Globus pallidus (tissue), 1 donor: ENCODE results near the gene FAM89A.

ENCODE experiments used
- DNase-seq: peaks from one replicate; pipeline ENCODE4 v3.0.0-alpha.2; 2015; ENCODE audit warnings: low spot score

FAM89A gene

DNA sequence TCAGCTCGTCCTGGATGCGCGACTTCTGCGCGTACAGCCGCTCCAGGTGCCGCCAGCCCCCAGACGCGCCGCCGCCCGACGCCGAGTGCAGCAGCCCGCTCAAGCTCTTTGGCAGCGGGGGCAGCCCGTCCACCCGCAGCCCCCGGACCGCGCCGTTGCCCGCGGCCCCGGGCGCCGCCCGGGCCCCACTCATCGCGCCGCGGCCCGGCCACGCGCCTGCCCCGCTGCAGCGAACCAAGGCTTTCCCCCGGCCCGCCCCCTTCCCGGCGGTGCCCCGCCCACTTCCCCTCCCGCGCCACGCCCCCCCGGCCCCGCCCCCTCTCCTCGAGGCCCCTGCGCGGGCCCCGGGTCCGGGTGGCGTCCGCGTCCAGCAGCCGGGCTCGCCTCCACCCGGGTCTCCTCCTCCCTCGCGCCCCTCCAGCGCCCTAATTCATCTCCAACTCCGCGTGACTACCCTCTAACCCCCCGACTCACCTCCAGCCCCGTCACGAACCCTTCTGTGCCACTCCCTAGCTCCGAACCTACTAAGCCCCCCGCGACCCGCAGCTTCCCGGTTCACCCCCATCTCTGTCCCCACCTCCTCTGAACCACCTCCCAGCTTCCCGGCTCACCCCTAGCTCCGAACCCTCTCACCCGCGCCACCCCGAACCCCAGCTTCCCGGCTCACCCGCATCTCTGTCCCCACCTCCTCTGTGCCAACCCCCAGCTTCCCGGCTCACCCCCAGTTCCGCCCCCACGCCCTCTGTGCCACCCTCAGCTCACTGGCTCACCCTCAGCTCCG, at the start of gene FAM89A:
TSS of gene FAM89A (minus strand) at position 236 of the 781 bp plus-strand sequence. CDS start at position 193, 43 bp downstream.
- peak; percentile 48 for DNase-seq

DNA sequence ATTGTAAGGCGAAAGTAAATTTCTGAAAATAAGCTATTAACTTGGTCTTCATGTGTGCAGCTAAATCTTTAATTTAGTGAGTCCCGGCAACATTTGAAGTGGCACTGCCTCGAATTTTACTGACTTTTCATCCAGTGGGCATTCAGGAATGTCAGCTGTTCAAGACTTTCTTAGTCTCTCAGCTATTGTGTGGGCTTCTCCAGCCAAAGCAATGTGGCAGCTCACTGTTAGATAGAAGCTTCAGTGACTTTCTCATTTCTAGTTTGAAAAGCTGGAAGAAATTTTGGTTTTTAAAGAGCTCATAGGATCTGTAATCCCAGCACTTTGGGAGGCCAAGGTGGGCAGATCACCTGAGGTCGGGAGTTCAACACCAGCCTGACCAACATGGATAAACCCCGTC, 44.3 kb upstream of the FAM89A start:
- DNase-seq = no peak

GRCh38 chr1:231079163-231079562, 39.1 kb upstream of the FAM89A start:
- no peak for DNase-seq

DNA sequence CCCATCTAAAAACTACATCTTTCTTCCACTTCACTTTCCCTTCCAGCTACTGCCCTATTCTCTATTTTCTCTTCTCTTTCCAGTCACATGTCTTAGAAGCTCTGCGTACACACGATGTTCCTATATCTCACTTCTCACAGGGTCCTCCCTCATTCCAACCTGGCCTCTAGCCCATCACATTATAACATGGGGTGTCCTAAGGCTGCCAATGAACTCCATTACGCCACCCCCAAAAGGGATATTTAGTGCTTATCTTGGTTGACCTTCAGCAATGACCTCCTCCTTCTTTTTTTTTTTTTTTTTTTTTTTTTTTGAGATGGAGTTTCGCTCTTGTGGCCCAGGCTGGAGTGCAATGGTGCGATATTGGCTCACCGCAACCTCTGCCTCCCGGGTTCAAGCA, 38.2 kb upstream of the FAM89A start:
- no peak for DNase-seq

- DNase-seq = no peak
Observed at GRCh38 chr1:231076802-231077201, 36.7 kb upstream of the FAM89A start.

DNA sequence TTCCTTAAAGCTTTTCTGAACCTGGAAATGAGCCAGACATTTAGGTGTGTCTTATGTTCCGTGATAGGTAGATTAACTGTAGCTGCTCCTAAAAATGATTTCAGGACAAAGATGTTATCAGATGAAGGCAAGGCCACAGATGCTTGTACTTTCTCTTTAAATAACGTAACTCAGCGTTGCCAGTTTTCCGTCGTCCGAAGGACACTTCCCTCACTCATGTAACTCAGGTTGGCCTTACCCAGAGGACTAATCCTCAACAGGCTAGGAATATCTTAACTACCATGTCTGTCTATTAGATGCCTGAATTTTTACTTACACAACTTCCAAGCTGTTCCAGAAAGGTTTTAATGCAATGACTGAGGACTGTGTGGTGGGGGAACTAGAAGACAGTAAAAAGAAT, 35.4 kb upstream of the FAM89A start:
- no peak for DNase-seq

GRCh38 chr1:231075020-231075419, 35.0 kb upstream of the FAM89A start:
- no peak for DNase-seq

DNA sequence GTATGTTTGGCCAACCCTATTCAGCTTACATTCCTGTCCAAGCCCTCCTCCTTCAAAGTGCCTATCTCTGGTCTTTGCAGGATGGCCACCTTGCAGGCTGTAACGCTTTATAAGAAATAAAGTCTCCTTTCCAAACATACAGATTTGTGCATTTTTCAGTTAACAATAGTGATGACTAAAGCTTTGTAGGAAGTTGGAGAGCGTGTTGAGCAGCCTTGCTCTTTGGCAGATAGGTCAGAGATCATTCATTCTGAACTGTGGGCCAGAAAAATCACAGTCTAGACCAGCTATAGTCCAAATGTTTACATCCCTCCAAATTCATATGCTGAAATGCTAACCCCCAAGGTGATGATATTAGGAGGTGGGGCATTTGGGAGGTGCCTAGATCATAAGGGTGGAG, 34.0 kb upstream of the FAM89A start:
- no peak for DNase-seq

DNA sequence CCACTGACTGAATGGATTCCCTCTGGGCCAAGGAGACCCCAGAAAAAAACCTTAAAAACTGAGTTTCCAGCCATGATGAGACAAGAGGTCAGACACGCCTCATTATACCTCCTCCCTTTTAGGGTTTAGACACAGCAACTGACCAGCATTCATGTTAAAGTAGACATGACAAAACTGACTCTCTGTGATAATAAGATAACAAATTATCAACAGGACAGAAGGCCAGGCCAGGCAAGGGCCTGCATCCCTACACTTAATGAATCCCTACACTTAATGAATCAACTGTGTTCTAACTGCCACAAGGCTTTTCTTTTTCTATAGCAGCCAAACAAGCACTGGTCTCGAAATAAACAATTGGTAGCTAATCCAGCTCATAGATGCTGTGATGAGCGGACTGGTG, 33.3 kb upstream of the FAM89A start:
- DNase-seq = no peak

GRCh38 chr1:231072502-231073094, 32.5 kb upstream of the FAM89A start:
- no peak for DNase-seq

GRCh38 chr1:231072041-231072440, 32.0 kb upstream of the FAM89A start:
- DNase-seq = no peak

- DNase-seq = no peak
Observed at GRCh38 chr1:231070758-231071444, 30.8 kb upstream of the FAM89A start.

DNA sequence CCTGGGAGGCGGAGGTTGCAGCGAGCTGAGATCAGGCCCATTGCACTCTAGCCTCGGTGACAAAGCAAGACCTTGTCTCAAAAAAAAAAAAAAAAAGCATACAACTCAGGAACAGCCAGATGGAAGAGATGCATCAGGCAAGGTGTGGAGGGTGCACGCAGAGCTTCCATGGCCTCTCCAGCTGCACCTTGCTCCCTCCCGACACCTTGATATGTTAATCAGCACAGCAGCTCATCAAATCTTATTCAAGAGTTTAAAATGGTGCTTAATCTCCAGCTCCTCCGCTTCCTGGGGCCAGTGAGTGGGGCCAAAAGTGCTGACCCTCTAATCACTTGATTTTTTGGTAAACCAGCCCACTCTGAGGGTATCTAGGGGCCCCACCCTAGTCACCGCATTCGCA, 29.3 kb upstream of the FAM89A start:
- DNase-seq = no peak

GRCh38 chr1:231068762-231069161, 28.7 kb upstream of the FAM89A start:
- no peak for DNase-seq

DNA sequence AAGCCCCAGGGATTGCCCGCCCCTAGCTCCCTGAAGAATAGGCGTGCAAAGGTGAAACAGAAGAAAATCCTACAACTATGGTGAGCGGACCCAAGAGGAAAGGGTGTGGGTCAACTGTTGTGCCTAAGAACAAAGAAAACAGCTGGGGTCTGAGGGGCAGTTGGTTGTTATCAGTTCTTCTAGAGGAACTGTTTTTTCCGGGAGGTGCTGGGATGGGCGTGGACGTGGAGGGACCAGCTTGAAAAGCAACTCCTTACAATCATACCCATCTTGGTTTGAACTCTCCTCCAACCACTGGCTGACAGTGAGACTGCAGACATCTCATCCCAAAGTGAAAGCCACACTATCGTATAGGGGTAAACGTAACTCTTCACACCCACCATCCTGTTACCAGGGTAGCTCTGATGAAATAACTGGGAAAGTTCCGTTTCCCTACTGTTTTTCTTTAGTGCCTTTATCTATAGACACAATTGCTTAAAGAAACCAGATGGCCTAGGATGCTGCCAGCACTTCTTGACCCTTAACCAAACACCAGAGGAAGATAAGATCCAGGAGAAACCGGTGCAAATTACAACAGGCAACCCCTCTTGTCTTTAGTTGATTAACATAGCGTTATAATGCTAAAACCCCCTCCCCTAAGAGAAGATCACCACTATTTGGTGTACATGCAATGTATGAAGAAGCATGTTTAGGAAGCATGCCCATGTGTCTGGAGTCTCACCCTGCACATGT, 25.6 kb upstream of the FAM89A start:
- no peak for DNase-seq

DNA sequence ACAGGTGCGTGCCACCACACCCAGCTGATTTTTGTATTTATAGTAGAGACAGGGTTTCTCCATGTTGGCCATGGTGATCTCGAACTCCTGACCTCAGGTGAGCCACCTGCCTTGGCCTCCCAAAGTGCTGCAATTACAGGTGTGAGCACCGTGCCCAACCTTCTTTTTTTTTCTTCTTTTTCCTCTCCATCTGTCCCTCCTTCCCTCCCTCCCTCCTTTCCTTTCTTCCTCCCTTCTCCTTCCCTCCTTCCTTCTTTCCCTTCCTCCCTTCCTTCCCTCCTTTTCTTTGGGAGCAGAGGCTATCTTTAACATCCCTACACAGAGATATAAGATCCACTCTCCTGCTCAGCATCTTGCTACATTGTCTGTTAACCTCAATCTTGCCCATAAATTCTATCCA, 24.4 kb upstream of the FAM89A start:
- DNase-seq = no peak

GRCh38 chr1:231063331-231063730, 23.3 kb upstream of the FAM89A start:
- no peak for DNase-seq

GRCh38 chr1:231062500-231063270, 22.6 kb upstream of the FAM89A start:
- no peak for DNase-seq

DNA sequence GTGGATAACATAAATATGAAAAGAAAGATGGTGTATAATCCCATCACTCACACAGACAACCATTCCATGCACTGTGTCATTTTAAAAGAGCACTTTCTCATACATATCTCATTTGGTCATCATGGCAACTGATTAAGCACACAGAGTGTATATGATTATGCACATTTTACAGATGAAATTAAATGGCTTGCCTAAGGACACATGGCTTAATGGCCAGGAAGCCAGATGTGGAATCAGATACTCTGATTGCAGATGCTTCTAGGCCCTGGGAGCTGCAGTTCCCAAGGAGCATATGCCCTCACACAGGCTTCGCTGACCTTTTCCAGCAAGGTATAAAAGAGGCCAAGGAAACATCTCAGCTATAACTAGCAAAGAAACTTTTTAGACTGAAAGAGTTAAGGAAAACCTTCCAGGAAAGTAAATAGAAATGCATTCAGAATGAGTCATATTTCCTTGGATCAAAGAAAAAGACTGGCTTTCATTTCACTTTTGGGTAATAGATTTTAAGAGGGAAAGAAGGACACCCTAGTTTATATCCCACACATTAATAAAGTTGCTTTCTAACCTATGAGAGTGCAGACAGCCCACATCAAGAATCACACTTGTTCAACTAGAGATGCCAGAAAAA, 19.6 kb upstream of the FAM89A start:
- no peak for DNase-seq

DNA sequence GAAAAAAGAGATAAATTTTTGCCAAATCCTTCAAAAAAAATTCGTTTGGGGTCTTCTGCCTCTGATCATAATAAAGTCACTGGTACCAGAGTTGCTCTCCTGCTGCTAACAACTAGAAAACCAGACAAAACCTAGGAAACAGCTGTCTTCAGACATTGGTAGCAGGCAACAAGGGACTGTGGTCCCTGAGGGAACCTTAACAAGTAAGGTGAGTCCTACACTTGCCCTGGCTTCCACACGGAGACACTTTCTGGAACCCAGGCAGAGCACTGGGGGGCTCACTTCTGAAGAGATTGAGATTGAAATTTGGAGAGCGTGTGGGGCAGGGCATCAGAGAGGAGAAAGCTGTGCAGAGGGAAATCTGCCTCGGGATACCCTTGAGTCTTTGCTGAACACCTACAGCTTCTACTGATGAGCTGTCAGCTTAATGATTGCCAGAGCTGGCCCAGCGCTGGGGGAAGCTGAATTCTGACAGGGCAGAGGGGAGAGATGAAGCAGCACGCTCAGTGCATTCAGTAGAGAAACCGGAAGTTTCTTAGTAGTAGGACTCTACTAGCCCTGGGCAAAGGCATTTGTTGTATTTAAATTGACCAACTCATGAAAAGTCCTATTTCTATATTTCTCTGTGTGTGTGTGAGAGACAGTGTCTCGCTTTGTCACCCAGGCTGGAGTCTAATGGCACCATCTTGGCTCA, 18.5 kb upstream of the FAM89A start:
- DNase-seq = no peak

GRCh38 chr1:231057410-231057809, 17.4 kb upstream of the FAM89A start:
- DNase-seq = no peak
